HepG2 (cell line): Measurements from ENCODE around the gene ZDHHC14. TPM values are rescaled to one million over a fixed set of nuclear protein-coding genes. Genes with fewer than 3 reads are reported as not detected.

Source experiments
- ATAC-seq: fragments of 200-7000 bp; cut with Tn5 transposase; 3 replicates; pipeline ENCODE4 v1.9.1; 2020; ENCODE audit warnings: mild to moderate bottlenecking, moderate library complexity
- BruUV-seq: library from RNA; stranded (reverse); fragments of 400-500 nt; replicated peaks from 2 replicates; lab custom pipeline; 2021; lab: Mats Ljungman, UMichigan
- CTCF ChIA-PET: fragments of 300-600 bp; formaldehyde crosslinking; extraction: SDS; loops from one replicate; lab custom pipeline; 2021; ENCODE audit warnings: low total read pairs, inconsistent platforms, low intra/inter-chr PET ratio; lab: Yijun Ruan, JAX
- POLR2A ChIA-PET: fragments of 350-600 bp; sonication (Branson Sonifier 250); formaldehyde crosslinking; loops from one replicate; lab custom pipeline; 2020; ENCODE audit warnings: antibody characterized with exemption, inconsistent platforms; lab: Yijun Ruan, JAX
- DNase-seq: peaks from one replicate; pipeline ENCODE4 v3.0.0-alpha.2; 2015; ENCODE audit warnings: low spot score
- FAIRE-seq: peaks from 3 replicates; lab custom pipeline; 2011; peaks lifted over from hg19 to GRCh38; lab: Jason Lieb, UNC
- H2AFZ ChIP-seq: one replicate; pipeline ENCODE4 v1.6.1; 2011; ENCODE audit warnings: low read length, inconsistent platforms
- H3K27ac ChIP-seq: fragments of 300-600 bp; 3 replicates; pipeline ENCODE4 v1.8.0; 2011; ENCODE audit warnings: mixed run types, mild to moderate bottlenecking, mixed read lengths, low read length, inconsistent platforms; ENCODE audit not compliant: insufficient read depth; ENCODE audit errors: extremely low read length
- H3K27me3 ChIP-seq, 2 experiments: fragments of 200-600 bp in 1 of 2; 2 replicates in 1 of 2; 3 replicates in 1 of 2; pipeline versions ENCODE4 v1.6.0 to v1.8.0; 2011; ENCODE audit warnings: low read length in 2 of 2, mild to moderate bottlenecking in 2 of 2, moderate library complexity in 2 of 2, inconsistent platforms in 1 of 2; ENCODE audit not compliant: insufficient read depth in 2 of 2, control insufficient read depth in 1 of 2
- H3K36me3 ChIP-seq, 2 experiments: fragments of 200-600 bp in 1 of 2; replicated peaks in 1 of 2; 2 replicates in 1 of 2; 3 replicates in 1 of 2; pipeline versions ENCODE4 v1.5.1 to v1.8.0; 2011; ENCODE audit warnings: low read length in 2 of 2, inconsistent platforms in 1 of 2; ENCODE audit not compliant: insufficient read depth in 2 of 2, control insufficient read depth in 1 of 2
- H3K4me1 ChIP-seq: 2 replicates; pipeline ENCODE4 v1.5.1; 2012; ENCODE audit warnings: low read length, inconsistent platforms; ENCODE audit not compliant: insufficient read depth
- H3K4me2 ChIP-seq: 2 replicates; pipeline ENCODE4 v1.6.0; 2011; ENCODE audit warnings: low read depth, low read length, inconsistent platforms
- H3K4me3 ChIP-seq, 3 experiments: fragments of 200-600 bp in 1 of 3; sonication (generic), shearing (Covaris generic) in 1 of 3; replicated peaks in 1 of 3; 2 replicates each; pipeline ENCODE4 v1.5.1; 2011 to 2016; ENCODE audit warnings: low read length in 3 of 3, inconsistent platforms in 2 of 3, low read depth in 2 of 3, mild to moderate bottlenecking in 2 of 3, control low read depth in 1 of 3, mixed read lengths in 1 of 3; ENCODE audit not compliant: insufficient read depth in 1 of 3
- H3K79me2 ChIP-seq: one replicate; pipeline ENCODE4 v1.6.1; 2011; ENCODE audit warnings: low read length, inconsistent platforms; ENCODE audit not compliant: insufficient read depth
- H3K9ac ChIP-seq: 2 replicates; pipeline ENCODE4 v1.6.0; 2011; ENCODE audit warnings: mild to moderate bottlenecking, low read depth, low read length, inconsistent platforms; ENCODE audit not compliant: insufficient read depth
- H3K9me3 ChIP-seq: 2 replicates; pipeline ENCODE4 v1.5.1; 2012; ENCODE audit warnings: mild to moderate bottlenecking, low read length
- H4K20me1 ChIP-seq: 2 replicates; pipeline ENCODE4 v1.6.0; 2011; ENCODE audit warnings: inconsistent platforms, mild to moderate bottlenecking, low read length, moderate library complexity; ENCODE audit not compliant: insufficient read depth
- CEBPB ChIP-seq: IDR thresholded peaks from 2 replicates; pipeline ENCODE4 v1.6.1; 2011; ENCODE audit warnings: low read depth, low read length, improper control_type of control experiment, borderline replicate concordance
- CHCHD3 ChIP-seq: sonication (generic); formaldehyde crosslinking; IDR thresholded peaks from 2 replicates; pipeline ENCODE4 v1.8.0; 2022; ENCODE audit warnings: mild to moderate bottlenecking, missing genetic modification reagents, moderate library complexity
- EP300 ChIP-seq, 3 experiments: sonication (generic) in 1 of 3; formaldehyde crosslinking in 1 of 3; IDR thresholded peaks; 2 replicates each; pipeline versions ENCODE4 v1.5.1 to v1.6.1; 2011 to 2020; ENCODE audit warnings: low read depth in 2 of 3, low read length in 2 of 3, borderline replicate concordance in 1 of 3, improper control_type of control experiment in 1 of 3, mild to moderate bottlenecking in 1 of 3, missing genetic modification reagents in 1 of 3, moderate library complexity in 1 of 3
- HMG20A ChIP-seq: IDR thresholded peaks from 2 replicates; pipeline ENCODE4 v1.6.1; 2016; ENCODE audit warnings: borderline replicate concordance
- NFYC ChIP-seq: IDR thresholded peaks from 2 replicates; pipeline ENCODE4 v1.6.1; 2016; ENCODE audit warnings: missing genetic modification reagents, missing compliant biosample characterization
- POLR2AphosphoS5 ChIP-seq: IDR thresholded peaks from 2 replicates; pipeline ENCODE4 v1.6.1; 2012; ENCODE audit warnings: low read depth, low read length
- SRSF1 ChIP-seq: fragments of 200-400 bp; formaldehyde crosslinking; optimal IDR thresholded peaks from 2 replicates; pipeline ENCODE3; 2017; ENCODE audit warnings: mild to moderate bottlenecking, low read depth, low read length, moderate library complexity
- ZNF160 ChIP-seq: sonication (generic); formaldehyde crosslinking; IDR thresholded peaks from 2 replicates; pipeline ENCODE4 v1.8.0; 2022; ENCODE audit warnings: mild to moderate bottlenecking, inconsistent platforms, missing genetic modification reagents
- ZNF281 ChIP-seq: sonication (generic); formaldehyde crosslinking; IDR thresholded peaks from 2 replicates; pipeline ENCODE4 v1.4.0; 2020; ENCODE audit warnings: missing genetic modification reagents, borderline replicate concordance
- ZNF30 ChIP-seq: sonication (generic); formaldehyde crosslinking; IDR thresholded peaks from 2 replicates; pipeline ENCODE4 v1.5.0; 2020; ENCODE audit warnings: mild to moderate bottlenecking, missing genetic modification reagents
- ZNF33A ChIP-seq: sonication (generic); formaldehyde crosslinking; IDR thresholded peaks from 2 replicates; pipeline ENCODE4 v1.5.1; 2020; ENCODE audit warnings: missing genetic modification reagents, mild to moderate bottlenecking, moderate library complexity, borderline replicate concordance
- ZNF512B ChIP-seq: sonication (generic); formaldehyde crosslinking; IDR thresholded peaks from 2 replicates; pipeline ENCODE4 v1.5.1; 2020; ENCODE audit warnings: missing genetic modification reagents, mild to moderate bottlenecking, borderline replicate concordance
- ZNF580 ChIP-seq: IDR thresholded peaks from 2 replicates; pipeline ENCODE4 v1.6.1; 2016; ENCODE audit warnings: low read depth, borderline replicate concordance
- ZNF740 ChIP-seq: sonication (generic); formaldehyde crosslinking; IDR thresholded peaks from 2 replicates; pipeline ENCODE4 v1.4.0; 2020; ENCODE audit warnings: missing genetic modification reagents
- WGBS: methylation state at CpG from one replicate; pipeline ENCODE4 v1.1.6; 2017; ENCODE audit warnings: low lambda C conversion rate; 5-methylcytosine and 5-hydroxymethylcytosine counted together
- in situ Hi-C: cut with HindIII; loops from 2 replicates; pipeline ENCODE4 v1.10.0; 2017; ENCODE audit warnings: low pct_unique_long_range_greater_than_20kb; ENCODE audit not compliant: extremely low pct_ligation_motif_present
- intact Hi-C: fragments of 100-400 bp; cut with micrococcal nuclease; formaldehyde crosslinking; loops from one replicate; pipeline ENCODE4 v1.10.0; 2022; ENCODE audit not compliant: unreplicated experiment
- polyA plus RNA-seq, 8 experiments: library from polyadenylated mRNA; depleted of rRNA in 3 of 8; stranded (reverse) in 7 of 8; unstranded in 1 of 8; fragments of >200 nt; fragmentation: Illumina TruSeq in 4 of 8; extraction: Trizol in 4 of 8; gene quantifications; 2 replicates each; pipeline versions ENCODE4 v1.2.1 to v1.2.3, GENCODE V29; 2011 to 2016; ENCODE audit warnings: low read depth in 4 of 8, missing spikeins in 1 of 8, mixed read lengths in 1 of 8; ENCODE audit not compliant: insufficient read depth in 1 of 8
- total RNA-seq, 5 experiments: library from RNA; depleted of rRNA; stranded (reverse); fragments of >200 nt; fragmentation: Illumina TruSeq; extraction: Trizol; gene quantifications; 2 replicates each; pipeline ENCODE4 v1.2.3, GENCODE V29; 2016; ENCODE audit warnings: low read depth in 1 of 5

The ZDHHC14 gene
- total and polyA plus RNA-seq, 2 of the 13 experiments (the other 11 are each of a cell fraction or from before 2014, with no cell fraction given), result 3.7 to 9.5 TPM

GRCh38 chr6:157670466-157671186, 289.6 kb downstream of the ZDHHC14 start:
- Histone ChIP-seq H3K4me3 (no peak overlapping the region), H3K9me3 (no peaks in the 10 kb centered on the region), H3K9ac (no peak overlapping the region), H2AFZ (no peak overlapping the region), H3K4me2 (no peak overlapping the region), H3K4me1 (peaks cover 27% of the 10 kb centered on the region), H3K36me3 (no peaks in the 10 kb centered on the region), H3K27me3 (no peaks in the 10 kb centered on the region), H3K79me2 (no peaks in the 10 kb centered on the region), H4K20me1 (no peaks in the 10 kb centered on the region), H3K27ac (no peak overlapping the region)
- in situ Hi-C loops (no loop called here), intact Hi-C loops (no loop called here)
- ATAC-seq (no peak), FAIRE-seq (no peak), DNase-seq (no peak)
- BruUV-seq, result no TSS peak
- TF ChIP-seq ZNF512B (CRISPR knock-in tag) (no peak), CHCHD3 (CRISPR knock-in tag) (no peak), ZNF30 (no peak), ZNF281 (0 out of 2 replicates have a peak, but pooled peaks have one; percentile 19), NFYC (CRISPR knock-in tag) (no peak), POLR2AphosphoS5 (no peak), SRSF1 (no peak), CEBPB (no peak), ZNF160 (CRISPR knock-in tag) (no peak), ZNF580 (no peak), EP300 (IDR thresholded peaks at IDR 0.05; ENCODE audit: low read depth in 2 of 2, low read length in 2 of 2) (no peak), EP300 (CRISPR knock-in tag; IDR thresholded peaks at IDR 0.05; ENCODE audit: borderline replicate concordance) (0 out of 2 replicates have a peak, but pooled peaks have one; percentile 15), ZNF33A (CRISPR knock-in tag) (no peak), HMG20A (CRISPR knock-in tag) (no peak), ZNF740 (CRISPR knock-in tag) (no peak)
- ChIA-PET CTCF (interaction anchor here (1.0 kb wide), 1 partner anchor 86 kb away, joined by 3 read pairs; no protein-coding TSS in a partner anchor), POLR2A (interaction anchor here (0.7 to 2.3 kb wide), 3 partner anchors 58 to 347 kb away, joined by 3 to 16 read pairs (median 3); no protein-coding TSS in a partner anchor)
- WGBS, result 95% methylated on average over 9 of the region's 9 CpGs
